Hepatocyte (in vitro differentiated cells): ENCODE results near the gene C16orf89.
A peak's percentile ranks its signal among the peaks of the same experiment; 100 is the strongest.

ENCODE experiments used
- CTCF ChIP-seq: fragments of 200-600 bp; sonication (generic); IDR thresholded peaks from 2 replicates; pipeline ENCODE4 v1.5.1; 2016; ENCODE audit warnings: antibody characterized with exemption, mild to moderate bottlenecking; ENCODE audit not compliant: poor library complexity
- EZH2 ChIP-seq: fragments of 200-600 bp; sonication (generic); IDR thresholded peaks from 2 replicates; pipeline ENCODE4 v1.6.1; 2016; ENCODE audit warnings: antibody characterized with exemption, mild to moderate bottlenecking, borderline replicate concordance
- EZH2phosphoT487 ChIP-seq: fragments of 200-600 bp; sonication (generic); IDR thresholded peaks from one replicate; pipeline ENCODE4 v1.6.1; 2018; ENCODE audit warnings: antibody characterized with exemption, mild to moderate bottlenecking, low read depth, moderate library complexity; ENCODE audit not compliant: unreplicated experiment, severe bottlenecking

- TF ChIP-seq EZH2, result no peak
- TF ChIP-seq CTCF, result peak; percentile 8
- TF ChIP-seq EZH2phosphoT487, result no peak
Observed at GRCh38 chr16:5036228-5037156, 29.3 kb downstream of the C16orf89 start.
